ENCODE data around the gene P2RY12. TPM values are rescaled to one million over a fixed set of nuclear protein-coding genes. Genes with fewer than 3 reads are reported as not detected.
"Not testable (repeated sequence)": the region's sequence is repeated elsewhere in the genome, so short reads cannot be mapped to it uniquely, and the experiment has no call there.

P2RY12 gene
- total RNA-seq, 2 donors from 2014 or later: 3.1 to 3.7 TPM

DNA sequence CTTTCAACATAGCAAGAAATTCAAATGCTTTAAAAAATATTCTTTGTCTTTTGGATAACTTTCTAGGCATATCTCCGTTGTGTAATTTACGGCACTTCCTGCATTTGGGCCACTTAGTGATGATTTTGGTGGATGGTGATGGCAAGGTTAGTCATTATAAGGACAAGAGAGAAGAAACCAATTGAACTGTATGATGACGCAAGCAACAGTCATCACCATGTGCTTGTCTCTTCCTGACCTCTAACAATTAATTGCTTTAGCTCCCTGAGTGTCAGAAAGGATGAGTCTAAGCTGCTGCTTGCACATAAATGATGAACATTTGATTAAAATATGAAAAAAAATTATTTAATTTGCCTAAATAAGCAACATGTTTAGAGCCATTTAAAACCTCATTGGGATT is 11.3 kb upstream of the P2RY12 start:
- DNase-seq (ENCODE audit: low spot score): no peak
- intact Hi-C loops (cut with DNase I): no loop called here

GRCh38 chr3:151394611-151395010 is 10.1 kb upstream of the P2RY12 start:
- peak; percentile 76 for DNase-seq (ENCODE audit: low spot score)
- intact Hi-C loops (cut with DNase I): no loop called here

DNA sequence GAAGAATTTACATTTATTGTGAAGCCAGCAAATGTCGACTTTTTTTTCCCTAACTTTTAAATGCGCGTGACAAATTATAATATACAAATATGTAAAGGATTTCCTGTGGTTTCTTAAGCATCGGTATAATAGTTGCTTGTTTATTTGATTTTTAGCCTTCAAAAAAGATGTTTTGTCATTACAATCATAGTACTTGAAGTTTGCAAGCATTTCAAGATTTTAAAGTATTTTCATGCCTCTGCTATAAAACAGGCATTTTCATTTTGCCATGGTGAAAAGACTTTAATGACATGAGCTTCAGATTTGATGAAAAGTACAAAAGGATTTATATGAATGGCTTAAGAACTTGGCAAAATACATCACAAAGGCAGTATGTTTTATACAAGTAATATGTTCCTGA is 9.4 kb upstream of the P2RY12 start:
- intact Hi-C loops (cut with DNase I): no loop called here
- DNase-seq (ENCODE audit: low spot score): no peak

GRCh38 chr3:151393146-151393830 is 8.7 kb upstream of the P2RY12 start:
- intact Hi-C loops (cut with DNase I): no loop called here
- no peak for DNase-seq (ENCODE audit: low spot score)

GRCh38 chr3:151392191-151392590 is 7.6 kb upstream of the P2RY12 start:
- intact Hi-C loops (cut with DNase I); DNase-seq (ENCODE audit: low spot score): not testable (repeated sequence)

GRCh38 chr3:151391720-151392119 is 7.2 kb upstream of the P2RY12 start:
- DNase-seq (ENCODE audit: low spot score): no peak
- intact Hi-C loops (cut with DNase I): no loop called here

GRCh38 chr3:151387842-151388241 is 3.3 kb upstream of the P2RY12 start:
- intact Hi-C loops (cut with DNase I): no loop called here
- DNase-seq (ENCODE audit: low spot score): no peak

- intact Hi-C loops (cut with DNase I): no loop called here
- DNase-seq (ENCODE audit: low spot score): no peak
Observed at GRCh38 chr3:151387432-151387831, 2.9 kb upstream of the P2RY12 start.

DNA sequence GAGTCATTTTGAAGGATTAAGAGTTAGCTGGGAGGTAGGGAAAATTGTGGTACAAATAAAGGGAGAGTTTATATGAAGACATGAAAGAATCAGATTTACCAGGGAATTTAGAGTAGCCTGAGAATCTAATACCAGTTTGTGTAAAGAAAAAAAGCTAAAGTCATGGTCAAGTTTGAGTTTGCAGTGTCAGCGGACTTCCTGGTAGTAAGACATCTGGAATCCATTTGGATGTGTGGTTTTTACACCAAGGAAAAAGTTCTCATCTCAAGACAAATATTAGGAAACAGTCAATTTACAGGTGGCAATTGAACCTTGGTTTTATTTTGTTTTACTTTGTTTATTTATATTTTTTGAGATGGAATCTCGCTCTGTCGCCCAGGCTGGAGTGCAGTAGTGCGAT is 1.5 kb upstream of the P2RY12 start:
- DNase-seq (ENCODE audit: low spot score): no peak
- intact Hi-C loops (cut with DNase I): no loop called here

DNA sequence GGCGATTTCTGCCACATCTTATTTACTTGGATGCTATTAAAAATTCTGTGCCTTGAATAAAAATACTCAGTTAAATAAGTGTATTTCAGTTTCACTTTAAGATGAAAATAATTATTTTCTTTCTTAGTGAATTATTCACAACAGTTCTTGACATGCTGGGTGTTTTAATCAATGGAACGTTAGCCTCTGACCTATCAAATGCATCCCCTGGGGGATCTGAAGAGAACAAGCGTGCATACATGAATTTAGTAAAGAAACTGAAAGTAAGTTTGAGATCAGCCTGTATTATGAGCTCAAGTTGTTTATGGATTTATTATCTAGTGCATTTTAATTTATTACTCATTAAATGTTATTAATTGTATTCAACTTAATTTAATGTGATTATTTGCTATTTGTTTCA is 597 bp downstream of the P2RY12 start:
- intact Hi-C loops (cut with DNase I): no loop called here
- no peak for DNase-seq (ENCODE audit: low spot score)

- no peak for DNase-seq (ENCODE audit: low spot score)
- intact Hi-C loops (cut with DNase I): no loop called here
Observed at GRCh38 chr3:151383111-151383510, 1.4 kb downstream of the P2RY12 start.

GRCh38 chr3:151382671-151383070 is 1.9 kb downstream of the P2RY12 start:
- intact Hi-C loops (cut with DNase I): no loop called here

GRCh38 chr3:151379083-151379734 is 5.3 kb downstream of the P2RY12 start:
- intact Hi-C loops (cut with DNase I): no loop called here
- peak; percentile 73 for DNase-seq (ENCODE audit: low spot score)

More at GRCh38 chr3:151382671-151383070, 1.9 kb downstream of the P2RY12 start:
- DNase-seq (ENCODE audit: low spot score): no peak

- intact Hi-C loops (cut with DNase I): no loop called here
- no peak for DNase-seq (ENCODE audit: low spot score)
Observed at GRCh38 chr3:151377768-151378385, 6.7 kb downstream of the P2RY12 start.

DNA sequence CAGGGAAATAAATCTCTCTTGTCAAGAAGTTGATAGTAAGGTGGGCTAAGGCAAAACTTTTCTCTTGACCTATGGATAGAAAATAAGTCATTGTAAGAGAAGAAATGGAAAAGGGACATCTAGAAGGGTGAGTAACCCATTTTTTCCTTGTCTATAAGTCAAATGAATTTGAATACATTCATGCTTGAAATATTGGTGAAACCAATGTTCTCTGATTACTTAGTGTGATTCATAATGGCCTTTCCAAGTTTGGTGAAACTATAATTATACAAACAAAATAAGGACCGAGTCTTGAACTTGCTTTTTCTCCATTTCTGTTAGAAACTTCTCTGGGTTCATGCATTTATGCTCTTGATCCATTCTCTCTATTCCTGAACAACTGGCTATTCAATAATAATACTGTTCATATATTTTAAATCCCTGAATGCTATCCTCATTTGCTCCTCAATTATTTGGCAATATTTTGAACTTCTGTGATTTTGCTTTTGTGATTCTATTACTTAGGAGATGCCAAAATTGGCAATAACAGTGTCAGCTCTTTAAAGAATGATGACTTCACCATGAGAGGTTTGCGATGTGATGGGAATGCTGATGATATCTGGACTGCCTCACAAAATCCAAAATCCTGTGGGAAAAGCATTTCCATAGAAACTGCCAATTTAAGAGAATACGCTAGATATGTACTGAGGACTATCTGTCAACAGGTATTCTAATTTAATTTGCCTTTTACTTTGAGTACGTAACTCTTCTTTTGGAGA is 12.3 kb downstream of the P2RY12 start:
- no peak for DNase-seq (ENCODE audit: low spot score)
- intact Hi-C loops (cut with DNase I): no loop called here

GRCh38 chr3:151371526-151371925 is 13.0 kb downstream of the P2RY12 start:
- intact Hi-C loops (cut with DNase I): no loop called here
- DNase-seq (ENCODE audit: low spot score): no peak

- DNase-seq (ENCODE audit: low spot score): no peak
- intact Hi-C loops (cut with DNase I): no loop called here
Observed at GRCh38 chr3:151367448-151367847, 17.1 kb downstream of the P2RY12 start.

- no peak for DNase-seq (ENCODE audit: low spot score)
- intact Hi-C loops (cut with DNase I): no loop called here
Observed at GRCh38 chr3:151366993-151367392, 17.6 kb downstream of the P2RY12 start.

DNA sequence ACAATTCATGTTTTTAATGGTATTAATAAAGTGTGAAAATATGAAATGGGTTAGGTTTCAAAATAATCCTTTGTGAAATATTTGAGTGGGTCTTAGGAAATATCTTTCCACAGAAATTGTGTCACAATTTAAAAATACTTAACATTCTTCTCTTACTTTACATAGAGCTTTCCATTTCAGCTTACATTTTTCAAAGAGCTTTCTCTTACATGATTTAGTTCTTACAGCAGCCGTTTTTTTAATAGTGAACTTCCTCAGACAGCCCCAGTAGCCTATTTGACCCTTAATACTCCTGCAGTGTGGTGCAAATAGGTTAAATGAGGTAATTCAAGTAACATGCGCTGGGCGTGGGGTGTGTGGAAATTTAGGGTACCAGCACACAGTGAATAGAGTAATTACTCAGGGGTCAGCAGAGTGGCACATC is 21.8 kb downstream of the P2RY12 start:
- intact Hi-C loops (cut with DNase I): no loop called here
- no peak for DNase-seq (ENCODE audit: low spot score)

DNA sequence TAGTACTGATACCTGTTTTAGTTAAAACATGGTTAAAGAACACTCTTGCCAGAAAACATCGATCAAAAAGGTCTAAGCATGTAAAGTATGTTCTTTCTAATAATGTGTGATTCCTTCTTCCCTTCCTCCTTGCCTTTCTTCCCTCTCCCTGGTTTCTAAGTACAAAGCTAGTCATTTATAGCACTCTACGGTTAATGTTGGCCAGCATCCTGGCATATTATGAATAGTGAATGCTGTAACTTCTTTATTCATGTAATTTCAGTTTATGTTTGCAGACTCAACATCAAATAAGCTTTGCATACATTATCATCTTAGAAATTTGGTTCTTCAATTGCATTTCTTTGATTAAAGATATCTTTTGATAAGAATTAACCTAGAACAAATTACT is 27.1 kb downstream of the P2RY12 start:
- DNase-seq (ENCODE audit: low spot score): no peak
- intact Hi-C loops (cut with DNase I): no loop called here
